ENCODE measurements around the gene MAP1LC3A. TPM values are rescaled to one million over a fixed set of nuclear protein-coding genes. Genes with fewer than 3 reads are reported as not detected.
A peak's percentile ranks its signal among the peaks of the same experiment; 100 is the strongest.
"Not testable (repeated sequence)": the region's sequence is repeated elsewhere in the genome, so short reads cannot be mapped to it uniquely, and the experiment has no call there.

Gene MAP1LC3A
- total and polyA plus RNA-seq, 8 donors = 11.7 to 98.4 (median 50.4) TPM

GRCh38 chr20:34512266-34512954 lies 46.1 kb upstream of the MAP1LC3A start:
- 88 to 94% (median 91%) methylated on average over 4 of the region's 4 CpGs for WGBS, 5 donors
- Histone ChIP-seq H3K4me3 (no peak overlapping the region), H3K27me3 (no peaks in the 10 kb centered on the region), H3K36me3 (peaks cover 15 to 44% (median 36%) of the 10 kb centered on the region in 4 donors), H3K9me3 (no peaks in the 10 kb centered on the region), H3K4me1 (peaks cover 7 to 23% (median 17%) of the 10 kb centered on the region in 4 donors), H3K27ac (no peak overlapping the region)
- intact Hi-C loops (cut with DNase I; ENCODE audit: low total_unique reads) = no loop called here
- TF ChIP-seq POLR2AphosphoS5 (IDR thresholded peaks at IDR 0.05) (no peak), CTCF (IDR thresholded peaks at IDR 0.05) (no peak), POLR2A (IDR thresholded peaks at IDR 0.05) (no peak), EP300 (IDR thresholded peaks at IDR 0.05) (no peak)
- no peak for DNase-seq

GRCh38 chr20:34512955-34513419 lies 45.5 kb upstream of the MAP1LC3A start:
- H3K27me3 ChIP-seq = no peaks in the 10 kb centered on the region
- no peak overlapping the region for H3K27ac ChIP-seq
- no peak for TF ChIP-seq POLR2AphosphoS5 (IDR thresholded peaks at IDR 0.05)
- TF ChIP-seq POLR2A (IDR thresholded peaks at IDR 0.05) = no peak
- TF ChIP-seq CTCF (IDR thresholded peaks at IDR 0.05) = no peak
- no peak for TF ChIP-seq EP300 (IDR thresholded peaks at IDR 0.05)
- H3K9me3 ChIP-seq = no peaks in the 10 kb centered on the region
- peaks cover 13 to 28% (median 23%) of the 10 kb centered on the region in 4 donors for H3K4me1 ChIP-seq
- DNase-seq = no peak
- peaks cover 11 to 39% (median 31%) of the 10 kb centered on the region in 4 donors for H3K36me3 ChIP-seq
- no peak overlapping the region for H3K4me3 ChIP-seq
- intact Hi-C loops (cut with DNase I; ENCODE audit: low total_unique reads) = no loop called here

- H3K9me3 ChIP-seq; intact Hi-C loops (cut with DNase I; ENCODE audit: low total_unique reads); H3K27me3 ChIP-seq; H3K27ac ChIP-seq; H3K4me3 ChIP-seq; DNase-seq: not testable (repeated sequence)
- 86 to 94% (median 89%) methylated on average over 17 of the region's 17 CpGs for WGBS, 5 donors
- peaks cover 5 to 33% (median 23%) of the 10 kb centered on the region in 4 donors for H3K36me3 ChIP-seq
- peaks cover 13 to 39% (median 30%) of the 10 kb centered on the region in 4 donors for H3K4me1 ChIP-seq
Observed at GRCh38 chr20:34514034-34514433, 44.5 kb upstream of the MAP1LC3A start.

GRCh38 chr20:34514897-34515483 lies 43.5 kb upstream of the MAP1LC3A start:
- no peak for DNase-seq
- no peaks in the 10 kb centered on the region for H3K27me3 ChIP-seq
- peaks cover 13 to 48% (median 35%) of the 10 kb centered on the region in 4 donors for H3K4me1 ChIP-seq
- no peaks in the 10 kb centered on the region for H3K9me3 ChIP-seq
- peaks cover 0 to 33% (median 23%) of the 10 kb centered on the region in 4 donors for H3K36me3 ChIP-seq
- no peak for TF ChIP-seq EP300 (IDR thresholded peaks at IDR 0.05)
- no peak for TF ChIP-seq POLR2AphosphoS5 (IDR thresholded peaks at IDR 0.05)
- TF ChIP-seq POLR2A (IDR thresholded peaks at IDR 0.05) = no peak
- no peak for TF ChIP-seq CTCF (IDR thresholded peaks at IDR 0.05)
- peak overlapping the region; percentile 88 to 96 (median 95) for H3K27ac ChIP-seq
- peak overlapping the region; percentile 71 to 79 (median 76) for H3K4me3 ChIP-seq
- WGBS, 5 donors = 16 to 27% (median 21%) methylated on average over 19 of the region's 19 CpGs
- intact Hi-C loops (cut with DNase I; ENCODE audit: low total_unique reads) = no loop called here

Measured in stomach (tissue), 9 donors.